SK-N-SH treated with all-trans-retinoic acid at 6 μM for 48 hours (cell line): ENCODE data around the gene KIF11.

Source experiments
- BACH2 ChIP-seq: fragments of 250-450 bp; sonication (Bioruptor Pico); IDR thresholded peaks from 2 replicates; pipeline ENCODE4 v1.9.0; 2021; ENCODE audit warnings: mild to moderate bottlenecking, borderline replicate concordance
- RARB ChIP-seq: fragments of 250-450 bp; sonication (Bioruptor Pico); IDR thresholded peaks from 2 replicates; pipeline ENCODE4 v1.8.0; 2021; ENCODE audit warnings: mild to moderate bottlenecking, moderate library complexity
- TCF4 ChIP-seq: fragments of 250-450 bp; sonication (Bioruptor Pico); IDR thresholded peaks from 2 replicates; pipeline ENCODE4 v1.8.0; 2021; ENCODE audit warnings: mild to moderate bottlenecking, moderate library complexity, borderline replicate concordance
- ZFP30 ChIP-seq: fragments of 450-650 bp; formaldehyde crosslinking; IDR thresholded peaks from 2 replicates; pipeline ENCODE4 v1.5.0; 2022; ENCODE audit warnings: mild to moderate bottlenecking, moderate library complexity
- ZNF8 ChIP-seq: fragments of 450-650 bp; formaldehyde crosslinking; IDR thresholded peaks from 2 replicates; pipeline ENCODE4 v1.5.0; 2020; ENCODE audit warnings: mild to moderate bottlenecking, moderate library complexity
- TF ChIP-seq, protein P1 (sequence below): fragments of 250-450 bp; sonication (Bioruptor Pico); IDR thresholded peaks from 2 replicates; pipeline ENCODE4 v1.5.1; 2020; ENCODE audit warnings: low read depth, mild to moderate bottlenecking, moderate library complexity

DNA sequence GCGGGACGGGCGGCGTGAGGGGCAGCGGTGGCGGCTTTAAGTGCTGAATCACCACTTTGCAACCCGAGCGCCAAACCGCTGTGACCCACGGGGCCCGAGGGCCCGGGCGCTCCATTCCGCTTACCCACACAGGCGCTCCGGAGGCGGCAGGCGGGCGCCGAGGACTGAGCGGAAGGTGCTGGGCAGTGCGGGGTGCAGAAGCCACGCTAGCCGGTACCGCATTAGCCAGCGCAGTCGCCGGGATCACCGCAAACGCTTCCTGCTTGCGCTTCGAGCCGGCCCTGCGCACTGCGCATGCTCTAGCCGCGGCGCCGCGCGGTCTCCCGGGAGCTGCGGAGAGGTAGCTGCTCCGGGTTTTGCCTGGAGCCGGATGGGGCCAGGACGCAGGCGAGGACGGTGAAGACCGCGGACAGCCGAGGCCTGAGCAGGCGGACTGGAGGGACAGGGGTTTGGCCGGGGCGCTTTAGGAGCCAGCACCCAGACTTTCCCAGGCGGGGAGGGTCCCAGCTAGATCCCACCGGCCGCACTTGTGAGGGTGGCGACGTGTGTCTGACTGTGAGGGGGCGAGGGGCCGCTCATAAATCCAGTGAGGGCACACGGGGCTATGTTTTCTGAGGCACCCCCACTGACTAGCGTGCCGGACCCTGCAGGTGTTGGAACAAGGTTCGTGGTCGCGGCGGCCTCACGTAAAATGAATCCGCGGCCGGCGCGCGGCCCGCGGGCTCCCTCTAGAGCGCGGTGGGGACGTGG is 19.0 kb upstream of the KIF11 start, which contains the start of gene IDE:
- TF ChIP-seq ZNF8 (CRISPR knock-in tag) (no peak), TCF4 (CRISPR knock-in tag) (no peak), BACH2 (CRISPR knock-in tag) (no peak), ZFP30 (CRISPR knock-in tag) (no peak), RARB (CRISPR knock-in tag) (no peak)
- TF ChIP-seq, protein P1, sequence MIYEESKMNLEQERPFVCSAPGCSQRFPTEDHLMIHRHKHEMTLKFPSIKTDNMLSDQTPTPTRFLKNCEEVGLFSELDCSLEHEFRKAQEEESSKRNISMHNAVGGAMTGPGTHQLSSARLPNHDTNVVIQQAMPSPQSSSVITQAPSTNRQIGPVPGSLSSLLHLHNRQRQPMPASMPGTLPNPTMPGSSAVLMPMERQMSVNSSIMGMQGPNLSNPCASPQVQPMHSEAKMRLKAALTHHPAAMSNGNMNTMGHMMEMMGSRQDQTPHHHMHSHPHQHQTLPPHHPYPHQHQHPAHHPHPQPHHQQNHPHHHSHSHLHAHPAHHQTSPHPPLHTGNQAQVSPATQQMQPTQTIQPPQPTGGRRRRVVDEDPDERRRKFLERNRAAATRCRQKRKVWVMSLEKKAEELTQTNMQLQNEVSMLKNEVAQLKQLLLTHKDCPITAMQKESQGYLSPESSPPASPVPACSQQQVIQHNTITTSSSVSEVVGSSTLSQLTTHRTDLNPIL (CRISPR knock-in tag), result no peak
